Endothelial cell of umbilical vein (primary cell): Measurements from ENCODE around the gene GABPB2. TPM values are rescaled to one million over a fixed set of nuclear protein-coding genes. Genes with fewer than 3 reads are reported as not detected.

Source experiments
- BruUV-seq: library from RNA; stranded (reverse); fragments of 400-500 nt; replicated peaks from 2 replicates; lab custom pipeline; 2021; lab: Mats Ljungman, UMichigan
- CTCF ChIA-PET: fragments of 300-600, 350-600 bp; sonication (Branson Sonifier 250); formaldehyde crosslinking; loops from one replicate; lab custom pipeline; 2021; ENCODE audit warnings: antibody characterized with exemption, inconsistent platforms; lab: Charles Lee
- POLR2A ChIA-PET: fragments of 300-600, 350-600 bp; sonication (Branson Sonifier 250); formaldehyde crosslinking; loops from one replicate; lab custom pipeline; 2021; ENCODE audit warnings: antibody characterized with exemption, inconsistent platforms; lab: Charles Lee
- DNase-seq: peaks from one replicate; pipeline ENCODE4 v3.0.0-alpha.2; 2011; ENCODE audit warnings: low read depth, low spot score
- FAIRE-seq: peaks from 2 replicates; lab custom pipeline; 2011; peaks lifted over from hg19 to GRCh38; lab: Jason Lieb, UNC
- H2AFZ ChIP-seq: 2 replicates; pipeline ENCODE4 v1.6.0; 2012; ENCODE audit warnings: low read depth, low read length, control low read depth, inconsistent platforms
- H3K27ac ChIP-seq: 2 replicates; pipeline ENCODE4 v1.5.1; 2011; ENCODE audit warnings: low read depth, mild to moderate bottlenecking, control low read depth, low read length, moderate library complexity; ENCODE audit not compliant: insufficient read depth
- H3K27me3 ChIP-seq, 2 experiments: 2 replicates each; pipeline versions ENCODE4 v1.6.0 to v1.6.1; 2011; ENCODE audit warnings: low read length in 2 of 2, mixed read lengths in 1 of 2; ENCODE audit not compliant: control insufficient read depth in 2 of 2, insufficient read depth in 2 of 2
- H3K36me3 ChIP-seq, 2 experiments: 2 replicates in 1 of 2; 3 replicates in 1 of 2; pipeline ENCODE4 v1.5.1; 2011; ENCODE audit warnings: low read length in 2 of 2, mild to moderate bottlenecking in 1 of 2, moderate library complexity in 1 of 2; ENCODE audit not compliant: control insufficient read depth in 2 of 2, insufficient read depth in 2 of 2; ENCODE audit errors: extremely low read depth in 1 of 2
- H3K4me1 ChIP-seq: 3 replicates; pipeline ENCODE4 v1.5.1; 2011; ENCODE audit warnings: mild to moderate bottlenecking, low read length; ENCODE audit not compliant: control insufficient read depth, insufficient read depth; ENCODE audit errors: extremely low read depth
- H3K4me2 ChIP-seq: 2 replicates; pipeline ENCODE4 v1.6.1; 2011; ENCODE audit warnings: low read length, control low read depth, mixed read lengths; ENCODE audit not compliant: insufficient read depth
- H3K4me3 ChIP-seq, 3 experiments: fragments of 200-600 bp in 1 of 3; sonication (generic), shearing (Covaris generic) in 1 of 3; replicated peaks in 1 of 3; 2 replicates each; pipeline ENCODE4 v1.5.1; 2011 to 2016; ENCODE audit warnings: control low read depth in 3 of 3, low read length in 3 of 3, mild to moderate bottlenecking in 2 of 3, inconsistent platforms in 1 of 3, low read depth in 1 of 3, moderate library complexity in 1 of 3; ENCODE audit not compliant: insufficient read depth in 1 of 3
- H3K79me2 ChIP-seq: 2 replicates; pipeline ENCODE4 v1.6.0; 2012; ENCODE audit warnings: low read length, inconsistent platforms; ENCODE audit not compliant: control insufficient read depth, insufficient read depth
- H3K9ac ChIP-seq: replicated peaks from 2 replicates; pipeline ENCODE3; 2011; ENCODE audit warnings: low read length, control low read depth; ENCODE audit not compliant: insufficient read depth; ENCODE audit errors: extremely low read depth
- H3K9me1 ChIP-seq: replicated peaks from 3 replicates; pipeline ENCODE4 v1.6.0; 2011; ENCODE audit warnings: mild to moderate bottlenecking, low read length; ENCODE audit not compliant: control insufficient read depth, insufficient read depth; ENCODE audit errors: extremely low read depth
- H3K9me3 ChIP-seq: replicated peaks from 2 replicates; pipeline ENCODE4 v1.5.1; 2012; ENCODE audit warnings: low read length, inconsistent platforms; ENCODE audit not compliant: control insufficient read depth, insufficient read depth
- H4K20me1 ChIP-seq: replicated peaks from 2 replicates; pipeline ENCODE3; 2011; ENCODE audit warnings: mild to moderate bottlenecking, low read length; ENCODE audit not compliant: control insufficient read depth, insufficient read depth; ENCODE audit errors: extremely low read depth
- CTCF ChIP-seq, 2 donors: IDR thresholded peaks; 1 replicate in 1 of 2; 2 replicates in 1 of 2; pipeline ENCODE4 v1.5.1; 2011; ENCODE audit warnings: low read length in 2 of 2, mild to moderate bottlenecking in 2 of 2, moderate library complexity in 2 of 2, control low read depth in 1 of 2, inconsistent platforms in 1 of 2, low read depth in 1 of 2; ENCODE audit not compliant: insufficient read depth in 1 of 2; ENCODE audit errors: extremely low read depth in 1 of 2
- EZH2 ChIP-seq: IDR thresholded peaks from 2 replicates; pipeline ENCODE4 v1.6.1; 2012; ENCODE audit warnings: borderline replicate concordance, low read depth, mild to moderate bottlenecking, moderate library complexity, low read length, inconsistent platforms; ENCODE audit not compliant: severe bottlenecking
- FOS ChIP-seq: IDR thresholded peaks from 2 replicates; pipeline ENCODE4 v1.6.1; 2011; ENCODE audit warnings: mild to moderate bottlenecking, low read length, moderate library complexity, borderline replicate concordance; ENCODE audit not compliant: insufficient read depth
- GATA2 ChIP-seq: IDR thresholded peaks from 2 replicates; pipeline ENCODE4 v1.7.0; 2011; ENCODE audit warnings: low read depth, mild to moderate bottlenecking, moderate library complexity, mixed read lengths, low read length; ENCODE audit not compliant: insufficient read length, insufficient read depth
- JUN ChIP-seq: IDR thresholded peaks from 2 replicates; pipeline ENCODE4 v1.6.1; 2011; ENCODE audit warnings: borderline replicate concordance, low read depth; ENCODE audit not compliant: insufficient read length, insufficient read depth
- MAX ChIP-seq: IDR thresholded peaks from 2 replicates; pipeline ENCODE4 v1.6.1; 2011; ENCODE audit not compliant: insufficient read depth, insufficient read length
- MYC ChIP-seq: IDR thresholded peaks from one replicate; pipeline ENCODE4 v1.6.1; 2011; ENCODE audit warnings: mild to moderate bottlenecking, low read depth, low read length
- POLR2A ChIP-seq: IDR thresholded peaks from 2 replicates; pipeline ENCODE4 v1.6.1; 2012; ENCODE audit warnings: low read depth, mild to moderate bottlenecking, control low read depth, low read length
- POLR2AphosphoS5 ChIP-seq: IDR thresholded peaks from 2 replicates; pipeline ENCODE4 v1.6.1; 2012; ENCODE audit warnings: low read depth, mild to moderate bottlenecking, control low read depth, low read length, moderate library complexity; ENCODE audit not compliant: insufficient read depth
- dilution Hi-C: fragments of 300-500 bp; cut with MboI; formaldehyde crosslinking; loops from one replicate; pipeline ENCODE4 v1.15.0; 2019; ENCODE audit warnings: low sequenced_read_pairs; ENCODE audit not compliant: extremely low pct_ligation_motif_present
- intact Hi-C: fragments of 100-400 bp; cut with micrococcal nuclease; formaldehyde crosslinking; loops from one replicate; pipeline ENCODE4 v1.10.0; 2022
- polyA plus RNA-seq, 4 experiments: library from polyadenylated mRNA; depleted of rRNA in 3 of 4; stranded (reverse) in 3 of 4; unstranded in 1 of 4; fragments of >200 nt; gene quantifications; 2 replicates each; pipeline versions ENCODE4 v1.2.1 to v1.2.3, GENCODE V29; 2011 to 2012; ENCODE audit warnings: missing spikeins in 1 of 4
- total RNA-seq: library from RNA; stranded (reverse); gene quantifications from 2 replicates; pipeline ENCODE4 v1.2.3, GENCODE V29; 2021

Gene GABPB2
- total and polyA plus RNA-seq, 2 donors (not counting 3 experiments of a cell fraction or from before 2014, with no cell fraction given): 2.6 to 4.3 TPM

- H3K4me3 ChIP-seq: peak within 1 kb of the TSS; percentile 66 to 76 (median 73)
- dilution Hi-C loops (no loop called here), intact Hi-C loops (no loop called here)
- no peaks in the 10 kb centered on the region for H3K79me2 ChIP-seq
- peak within 1 kb of the TSS; percentile 59 for H3K9ac ChIP-seq
- no TSS peak for BruUV-seq
- H3K4me1 ChIP-seq: peaks cover 8% of the 10 kb centered on the region
- CTCF ChIA-PET: interaction anchor here (0.5 to 3.0 kb wide), 16 partner anchors 9 to 109 kb away, joined by 3 to 29 read pairs (median 5); partner anchors contain the start of genes CDC42SE1, CERS2, GABPB2 and MINDY1
- H4K20me1 ChIP-seq: no peaks in the 10 kb centered on the region
- peaks cover 7% of the 10 kb centered on the region in 2 experiments for H3K36me3 ChIP-seq
- peak within 1 kb of the TSS; percentile 74 for H3K4me2 ChIP-seq
- peak within 1 kb of the TSS; percentile 90 for H2AFZ ChIP-seq
- peak within 1 kb of the TSS; percentile 26 for H3K27ac ChIP-seq
- POLR2A ChIA-PET: interaction anchor here (1.3 kb wide), 1 partner anchor 10 kb away, joined by 3 read pairs; no protein-coding TSS in a partner anchor
- no peaks in the 10 kb centered on the region for H3K9me3 ChIP-seq
- TF ChIP-seq FOS: no peak
- TF ChIP-seq GATA2: no peak
- TF ChIP-seq MYC: no peak
- TF ChIP-seq EZH2: no peak
- TF ChIP-seq POLR2AphosphoS5: peak; percentile 60
- TF ChIP-seq MAX: no peak
- no peak for TF ChIP-seq JUN
- TF ChIP-seq POLR2A: peak; percentile 43
- TF ChIP-seq CTCF (IDR thresholded peaks at IDR 0.05; ENCODE audit: extremely low read depth in 1 of 2, insufficient read depth in 1 of 2, low read depth in 1 of 2, low read length in 2 of 2): no peak
- FAIRE-seq (peak; percentile 85), DNase-seq (peak; percentile 72)
- no peaks in the 10 kb centered on the region for H3K9me1 ChIP-seq
- no peaks in the 10 kb centered on the region for H3K27me3 ChIP-seq
These were observed 23.0 kb upstream of the GABPB2 start, which contains the start of gene C1orf56 for GRCh38 chr1:151047591-151047924. Gene C1orf56 (plus strand): TSS chr1:151047751. CDS start chr1:151047848, 97 bp downstream.
